HG03565 (cell line): ENCODE results near the gene FHL5.
"Not testable (repeated sequence)": the region's sequence is repeated elsewhere in the genome, so short reads cannot be mapped to it uniquely, and the experiment has no call there.

Experiments
- ATAC-seq: cut with Tn5 transposase; IDR thresholded peaks from one replicate; pipeline ENCODE4 v1.9.1; 2021; ENCODE audit warnings: mild to moderate bottlenecking, moderate library complexity; ENCODE audit not compliant: unreplicated experiment

FHL5 gene

DNA sequence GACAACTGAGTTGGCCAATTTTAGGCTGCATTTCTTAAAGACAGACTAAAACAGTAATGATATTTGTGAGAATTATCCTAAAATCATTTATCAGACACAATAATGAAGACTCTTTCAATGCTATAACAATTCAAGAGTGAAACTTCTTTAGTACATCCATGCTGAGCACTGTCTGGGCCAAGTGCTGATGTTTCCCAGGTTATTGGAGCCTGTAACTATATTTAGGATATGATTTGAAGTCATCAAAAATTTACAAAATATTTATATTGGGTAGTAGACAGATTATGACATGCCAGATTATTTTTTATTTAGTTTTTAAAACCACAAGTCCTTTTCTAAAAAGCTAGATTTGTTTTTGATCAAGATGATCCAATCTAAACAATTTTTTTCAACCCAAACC lies 45.1 kb downstream of the FHL5 start:
- no peak for ATAC-seq

DNA sequence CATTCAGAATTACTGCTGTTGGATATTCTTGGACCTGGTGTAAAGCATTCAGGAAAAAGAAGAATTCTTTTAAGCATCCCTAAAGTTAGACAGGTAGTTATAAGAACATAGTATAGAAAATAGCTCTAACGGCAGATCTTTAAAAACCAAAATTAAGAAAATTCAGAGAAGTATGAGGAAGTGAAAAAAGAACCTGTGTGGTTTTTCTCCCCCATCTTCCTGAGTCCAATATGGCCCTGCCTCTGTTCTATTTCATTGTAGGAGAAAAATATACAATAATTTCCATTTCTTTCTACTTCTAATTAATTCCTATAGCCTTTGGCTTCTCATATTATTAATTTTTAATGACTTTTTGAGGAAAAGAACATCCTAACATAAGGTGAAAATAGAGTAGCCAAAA lies 47.1 kb downstream of the FHL5 start:
- ATAC-seq, result peak; percentile 35

GRCh38 chr6:96611342-96611991 lies 48.5 kb downstream of the FHL5 start:
- ATAC-seq, result peak; percentile 75

DNA sequence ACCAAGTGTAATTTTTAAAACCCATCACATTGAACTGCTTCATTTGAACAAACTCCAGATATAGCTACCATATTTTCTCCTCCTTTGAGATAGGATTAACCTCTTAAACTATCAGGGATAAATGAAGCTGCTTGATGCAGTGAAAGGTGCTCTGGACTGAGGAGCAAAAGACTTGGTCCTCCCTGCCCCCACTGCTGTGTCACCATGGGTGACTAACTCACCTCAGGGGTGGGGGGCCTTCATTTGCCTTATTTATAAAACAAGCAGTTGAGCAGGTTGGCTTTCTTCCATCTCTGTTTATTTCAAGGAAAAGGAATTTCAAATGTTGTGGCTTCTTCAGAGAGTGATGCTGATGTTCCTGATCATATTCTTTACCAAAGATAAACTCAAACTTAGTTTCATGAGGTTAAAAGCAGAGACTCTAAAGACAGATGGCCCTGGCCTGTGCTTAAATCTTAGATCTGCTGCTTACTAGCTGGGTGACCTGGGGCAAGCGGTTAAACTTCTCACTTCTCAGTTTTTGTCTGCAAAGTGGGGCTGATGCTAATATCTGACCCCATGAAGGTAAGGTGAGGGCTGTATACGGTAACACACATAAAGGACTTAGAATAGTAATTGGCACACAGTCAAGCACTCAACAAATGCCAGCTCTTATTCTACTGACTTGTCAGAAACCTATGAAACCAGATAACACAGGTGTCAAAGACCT lies 50.5 kb downstream of the FHL5 start:
- no peak for ATAC-seq

DNA sequence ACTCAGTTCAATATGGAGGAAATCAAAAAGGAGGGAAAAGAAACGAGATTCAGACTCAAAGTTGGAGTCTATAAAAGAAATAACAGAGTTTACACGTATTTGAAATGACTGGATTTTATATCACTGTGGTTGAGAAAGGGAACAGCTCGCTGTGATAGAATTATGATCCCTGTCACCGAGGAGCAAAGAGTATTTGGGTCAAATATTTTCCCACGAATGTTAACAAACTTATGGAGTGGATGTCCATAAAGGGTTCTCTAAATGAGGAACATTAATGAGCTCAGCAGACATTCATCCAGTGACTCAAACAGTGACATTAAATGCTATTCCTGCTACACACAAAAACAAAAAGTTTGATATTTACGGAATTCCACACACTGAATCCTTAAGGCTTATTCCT lies 57.9 kb downstream of the FHL5 start:
- ATAC-seq, result no peak

DNA sequence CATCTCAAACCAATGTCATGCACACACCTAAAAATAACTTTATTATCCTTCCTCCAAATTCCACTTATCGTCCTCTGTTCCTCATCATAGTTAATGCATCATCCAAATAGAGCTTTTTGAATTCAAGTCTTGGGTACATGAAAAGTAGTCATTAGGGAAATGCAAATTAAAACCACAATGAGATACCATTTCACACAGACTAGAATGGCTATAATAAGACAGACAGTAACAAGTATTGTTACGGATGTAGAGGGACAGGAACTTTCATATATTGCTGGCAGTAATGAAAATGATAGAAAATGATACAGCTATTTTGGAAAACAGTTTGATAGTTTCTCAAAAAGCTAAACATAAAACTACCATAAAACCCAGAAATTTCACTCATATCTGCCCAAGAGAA lies 59.1 kb downstream of the FHL5 start:
- ATAC-seq, result no peak

DNA sequence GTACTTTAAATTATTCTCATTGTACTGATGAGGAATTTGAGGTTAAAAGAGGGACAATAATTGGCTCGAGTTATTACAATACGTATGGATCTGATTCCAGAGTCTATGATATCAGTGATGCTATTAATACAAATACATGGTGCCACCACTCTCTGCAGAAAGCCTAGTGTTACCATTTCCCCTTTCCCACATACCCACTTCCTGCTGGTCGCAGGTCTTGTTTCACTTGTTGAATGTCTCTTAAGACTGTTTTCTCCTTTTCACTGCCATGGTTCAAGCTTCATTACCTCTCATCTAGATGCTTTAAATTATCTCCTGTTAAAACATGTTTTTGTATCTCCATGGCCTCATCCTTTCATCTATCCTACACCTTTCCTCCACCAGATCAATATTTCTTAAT lies 62.0 kb downstream of the FHL5 start:
- ATAC-seq, result no peak

GRCh38 chr6:96626759-96627364 lies 63.9 kb downstream of the FHL5 start:
- ATAC-seq, result peak; percentile 90

GRCh38 chr6:96631248-96631647 lies 68.3 kb downstream of the FHL5 start:
- no peak for ATAC-seq

GRCh38 chr6:96637979-96638378 lies 75.1 kb downstream of the FHL5 start:
- not testable (repeated sequence) for ATAC-seq

DNA sequence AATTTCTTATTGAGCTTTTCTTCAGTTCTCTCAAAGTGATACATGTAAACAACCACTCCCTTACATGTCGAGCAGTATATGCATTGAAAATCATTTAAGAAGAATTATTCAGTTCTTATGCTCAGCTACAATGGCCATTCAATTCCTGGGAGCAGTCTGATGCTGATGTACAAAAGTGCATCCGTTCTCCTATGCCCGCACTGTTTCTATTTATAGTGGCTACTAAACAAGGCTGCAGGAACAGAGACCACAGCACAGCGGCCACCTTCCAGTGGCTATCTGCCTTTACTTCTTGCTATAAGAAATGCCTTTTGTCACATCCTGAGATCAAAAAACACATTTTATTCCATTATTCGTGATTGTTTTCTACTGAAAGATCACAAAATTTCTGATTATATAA lies 82.2 kb downstream of the FHL5 start:
- ATAC-seq, result no peak

GRCh38 chr6:96649926-96650325 lies 87.0 kb downstream of the FHL5 start:
- peak; percentile 84 for ATAC-seq

- no peak for ATAC-seq
These were observed 88.9 kb downstream of the FHL5 start for GRCh38 chr6:96651816-96652215.

- no peak for ATAC-seq
These were observed 89.6 kb downstream of the FHL5 start for GRCh38 chr6:96652552-96652951.

- ATAC-seq, result no peak
These were observed 90.3 kb downstream of the FHL5 start for GRCh38 chr6:96653181-96653580.

DNA sequence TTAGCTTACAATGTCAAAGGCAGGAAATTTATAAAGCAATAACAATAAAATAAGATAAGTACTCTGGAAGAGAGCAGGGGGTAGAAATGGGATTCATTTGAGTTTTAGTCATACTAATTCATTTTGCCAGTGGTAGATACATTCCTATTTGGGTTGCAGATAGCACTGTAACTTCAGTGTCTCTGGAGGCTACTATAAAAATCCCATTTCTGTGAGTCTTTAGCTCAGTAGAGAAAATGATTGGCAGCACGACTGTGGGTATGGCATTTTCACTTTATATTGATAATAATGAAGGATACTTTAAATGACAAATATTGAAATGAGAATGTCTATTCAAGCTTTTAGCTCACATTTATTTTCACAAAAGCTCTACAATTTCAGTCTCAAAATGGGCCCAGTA lies 93.6 kb downstream of the FHL5 start:
- no peak for ATAC-seq

- ATAC-seq, result no peak
These were observed 94.4 kb downstream of the FHL5 start for GRCh38 chr6:96657344-96657743.

GRCh38 chr6:96659084-96659845 lies 96.3 kb downstream of the FHL5 start:
- peak; percentile 56 for ATAC-seq
